Mesendoderm (in vitro differentiated cells): ENCODE measurements around the gene ZNF74.

Source experiments
- DNase-seq: peaks from one replicate; pipeline ENCODE4 v3.0.0; 2013
- H2AK5ac ChIP-seq: 2 replicates; pipeline ENCODE4 v1.6.1; 2013; ENCODE audit warnings: low read length, inconsistent platforms
- H2BK120ac ChIP-seq: 2 replicates; pipeline ENCODE4 v1.6.1; 2013; ENCODE audit warnings: low read depth, mild to moderate bottlenecking, low read length, moderate library complexity, mixed read lengths
- H2BK15ac ChIP-seq: replicated peaks from 2 replicates; pipeline ENCODE4 v1.6.1; 2013; ENCODE audit warnings: low read depth, mild to moderate bottlenecking, moderate library complexity
- H2BK5ac ChIP-seq: 2 replicates; pipeline ENCODE4 v1.6.1; 2013; ENCODE audit warnings: low read length, inconsistent platforms
- H3K18ac ChIP-seq: 2 replicates; pipeline ENCODE4 v1.6.1; 2013; ENCODE audit warnings: mild to moderate bottlenecking, low read length, mixed read lengths
- H3K23ac ChIP-seq: one replicate; pipeline ENCODE4 v1.6.1; 2013; ENCODE audit warnings: low read length
- H3K27ac ChIP-seq: 2 replicates; pipeline ENCODE4 v1.5.1; 2013; ENCODE audit warnings: low read depth, mild to moderate bottlenecking, inconsistent platforms, low read length, moderate library complexity
- H3K27me3 ChIP-seq: 2 replicates; pipeline ENCODE4 v1.6.1; 2013; ENCODE audit warnings: low read length, control low read depth, mild to moderate bottlenecking, inconsistent platforms; ENCODE audit not compliant: insufficient read depth, poor library complexity
- H3K36me3 ChIP-seq: 2 replicates; pipeline ENCODE4 v1.6.1; 2013; ENCODE audit warnings: low read length, inconsistent platforms; ENCODE audit not compliant: control insufficient read depth, insufficient read depth
- H3K4ac ChIP-seq: one replicate; pipeline ENCODE4 v1.6.1; 2013; ENCODE audit warnings: low read depth, mild to moderate bottlenecking, low read length, moderate library complexity
- H3K4me1 ChIP-seq: 2 replicates; pipeline ENCODE4 v1.6.1; 2013; ENCODE audit warnings: low read depth, low read length, inconsistent platforms; ENCODE audit not compliant: control insufficient read depth
- H3K4me2 ChIP-seq: 2 replicates; pipeline ENCODE4 v1.6.1; 2013; ENCODE audit warnings: low read length
- H3K4me3 ChIP-seq: 2 replicates; pipeline ENCODE4 v1.5.1; 2013; ENCODE audit warnings: mild to moderate bottlenecking, low read length
- H3K56ac ChIP-seq: one replicate; pipeline ENCODE4 v1.6.1; 2013; ENCODE audit warnings: low read length
- H3K79me1 ChIP-seq: 2 replicates; pipeline ENCODE4 v1.6.1; 2013; ENCODE audit warnings: low read length, inconsistent platforms
- H3K79me2 ChIP-seq: 2 replicates; pipeline ENCODE4 v1.6.1; 2013; ENCODE audit warnings: mild to moderate bottlenecking, low read length; ENCODE audit not compliant: control insufficient read depth, insufficient read depth
- H3K9ac ChIP-seq: 2 replicates; pipeline ENCODE4 v1.6.1; 2013; ENCODE audit warnings: low read length, inconsistent platforms
- H4K5ac ChIP-seq: one replicate; pipeline ENCODE4 v1.6.1; 2013; ENCODE audit warnings: low read length
- H4K8ac ChIP-seq: one replicate; pipeline ENCODE4 v1.6.1; 2013; ENCODE audit warnings: low read depth, mild to moderate bottlenecking, control low read depth, low read length, moderate library complexity
- whole genome bisulfite sequencing: extraction: QIAGEN DNeasy Blood & Tissue Kit; methylation state at CpG from one replicate; pipeline ENCODE4 v1.1.7; 2013; ENCODE audit warnings: low lambda C conversion rate, missing lambda C conversion rate; ENCODE audit not compliant: insufficient coverage; ENCODE audit errors: extremely low coverage; 5-methylcytosine and 5-hydroxymethylcytosine counted together

The ZNF74 gene

GRCh38 chr22:20433686-20434241, 39.8 kb downstream of the ZNF74 start:
- H3K79me1 ChIP-seq, result peaks cover 18% of the 10 kb centered on the region

GRCh38 chr22:20434264-20434751, 40.4 kb downstream of the ZNF74 start:
- WGBS, result no CpG with 5 or more reads among the region's 12 CpGs
- H3K27me3 ChIP-seq, result peaks cover 3% of the 10 kb centered on the region
- H3K27ac ChIP-seq, result no peak overlapping the region

More at GRCh38 chr22:20433686-20434241, 39.8 kb downstream of the ZNF74 start:
- no CpG with 5 or more reads among the region's 4 CpGs for WGBS
- no peak overlapping the region for H3K56ac ChIP-seq
- H3K23ac ChIP-seq, result no peak overlapping the region
- no peak overlapping the region for H3K4me3 ChIP-seq
- H2BK120ac ChIP-seq, result no peak overlapping the region
- no peak overlapping the region for H3K4me2 ChIP-seq
- no peaks in the 10 kb centered on the region for H3K36me3 ChIP-seq
- H3K27me3 ChIP-seq, result peaks cover 3% of the 10 kb centered on the region
- H4K8ac ChIP-seq, result no peak overlapping the region
- H3K4me1 ChIP-seq, result peaks cover 15% of the 10 kb centered on the region
- no peak overlapping the region for H4K5ac ChIP-seq
- H3K27ac ChIP-seq, result no peak overlapping the region
- no peak overlapping the region for H2BK5ac ChIP-seq
- no peak overlapping the region for H2AK5ac ChIP-seq
- no peak overlapping the region for H3K18ac ChIP-seq
- H3K9ac ChIP-seq, result no peak overlapping the region
- DNase-seq, result no peak
- no peak overlapping the region for H2BK15ac ChIP-seq
- no peak overlapping the region for H3K4ac ChIP-seq
- H3K79me2 ChIP-seq, result peaks cover 4% of the 10 kb centered on the region

GRCh38 chr22:20434773-20435172, 40.8 kb downstream of the ZNF74 start:
- DNase-seq, result no peak
- H3K23ac ChIP-seq, result no peak overlapping the region
- no peak overlapping the region for H2AK5ac ChIP-seq
- H2BK5ac ChIP-seq, result no peak overlapping the region
- H3K36me3 ChIP-seq, result no peaks in the 10 kb centered on the region
- WGBS, result no CpG with 5 or more reads among the region's 3 CpGs
- peaks cover 3% of the 10 kb centered on the region for H3K27me3 ChIP-seq
- H4K8ac ChIP-seq, result no peak overlapping the region
- H4K5ac ChIP-seq, result no peak overlapping the region
- no peak overlapping the region for H3K4me2 ChIP-seq
- peaks cover 4% of the 10 kb centered on the region for H3K79me2 ChIP-seq
- H3K9ac ChIP-seq, result no peak overlapping the region
- peaks cover 18% of the 10 kb centered on the region for H3K79me1 ChIP-seq
- no peak overlapping the region for H3K4ac ChIP-seq
- no peak overlapping the region for H3K18ac ChIP-seq
- no peak overlapping the region for H3K4me3 ChIP-seq
- no peak overlapping the region for H3K27ac ChIP-seq
- no peak overlapping the region for H2BK15ac ChIP-seq
- peaks cover 12% of the 10 kb centered on the region for H3K4me1 ChIP-seq
- H3K56ac ChIP-seq, result no peak overlapping the region
- H2BK120ac ChIP-seq, result no peak overlapping the region

More at GRCh38 chr22:20434264-20434751, 40.4 kb downstream of the ZNF74 start:
- Histone ChIP-seq H3K23ac (no peak overlapping the region), H3K9ac (no peak overlapping the region), H3K79me1 (peaks cover 18% of the 10 kb centered on the region), H3K4me1 (peaks cover 15% of the 10 kb centered on the region), H3K56ac (no peak overlapping the region), H4K8ac (no peak overlapping the region), H2BK120ac (no peak overlapping the region), H2BK15ac (no peak overlapping the region), H3K4ac (no peak overlapping the region), H3K4me2 (no peak overlapping the region), H3K4me3 (no peak overlapping the region), H3K18ac (no peak overlapping the region), H2BK5ac (no peak overlapping the region), H3K36me3 (no peaks in the 10 kb centered on the region), H3K79me2 (peaks cover 4% of the 10 kb centered on the region), H2AK5ac (no peak overlapping the region), H4K5ac (no peak overlapping the region)
- no peak for DNase-seq

DNA sequence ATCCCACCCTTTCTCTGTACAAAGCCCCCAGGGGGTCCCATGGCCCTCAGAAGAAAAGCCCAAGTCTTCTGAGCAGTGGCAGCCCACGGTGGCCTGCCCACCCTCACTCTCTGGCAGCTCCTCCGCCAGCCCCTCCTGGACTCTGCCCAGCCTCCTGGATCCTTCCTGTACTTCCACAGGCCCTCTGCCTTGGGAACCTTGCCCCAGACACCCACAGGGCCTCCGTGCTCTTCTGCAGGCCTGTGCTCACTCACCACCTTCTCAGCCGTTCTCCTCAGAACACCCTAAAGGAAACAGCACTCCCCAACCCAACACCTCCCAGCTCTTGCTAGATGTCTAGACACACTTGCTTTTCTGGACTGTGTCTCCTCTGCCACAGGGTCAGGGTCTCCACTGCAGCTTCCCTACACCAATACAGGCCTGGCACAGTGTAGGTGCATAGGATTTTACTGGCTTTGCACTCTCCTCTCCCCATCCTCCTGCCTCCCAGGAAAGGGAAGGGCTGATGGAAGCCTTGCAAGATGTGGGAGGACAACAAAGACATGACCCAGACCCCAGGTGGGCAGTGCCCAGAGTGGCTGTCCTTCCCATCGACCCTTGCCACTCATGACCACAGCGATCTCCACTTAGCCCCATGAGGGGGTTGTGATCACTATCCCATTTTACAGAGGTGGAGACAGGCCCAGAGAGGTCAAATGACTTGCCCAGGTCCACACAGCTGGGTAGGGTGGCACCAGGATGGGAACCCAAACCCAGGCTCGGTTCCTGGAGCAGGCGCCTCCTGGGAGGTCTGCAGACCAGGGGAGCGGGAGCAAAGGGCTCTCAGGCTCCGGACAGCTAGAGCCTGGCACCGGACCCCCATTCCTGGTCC, 41.7 kb downstream of the ZNF74 start:
- no peaks in the 10 kb centered on the region for H3K36me3 ChIP-seq
- H3K27me3 ChIP-seq, result peaks cover 3% of the 10 kb centered on the region
- H2BK5ac ChIP-seq, result no peak overlapping the region
- WGBS, result no CpG with 5 or more reads among the region's 11 CpGs
- H4K8ac ChIP-seq, result no peak overlapping the region
- no peak overlapping the region for H2BK120ac ChIP-seq
- no peak overlapping the region for H3K18ac ChIP-seq
- H3K4ac ChIP-seq, result no peak overlapping the region
- peak overlapping the region; percentile 73 for H3K56ac ChIP-seq
- H3K79me1 ChIP-seq, result peaks cover 18% of the 10 kb centered on the region
- peak overlapping the region; percentile 89 for H3K9ac ChIP-seq
- no peak for DNase-seq
- H2AK5ac ChIP-seq, result no peak overlapping the region
- H2BK15ac ChIP-seq, result no peak overlapping the region
- peaks cover 4% of the 10 kb centered on the region for H3K79me2 ChIP-seq
- no peak overlapping the region for H4K5ac ChIP-seq
- H3K27ac ChIP-seq, result no peak overlapping the region
- H3K4me1 ChIP-seq, result peaks cover 6% of the 10 kb centered on the region
- peak overlapping the region; percentile 17 for H3K4me3 ChIP-seq
- H3K23ac ChIP-seq, result no peak overlapping the region
- peak overlapping the region; percentile 53 for H3K4me2 ChIP-seq

DNA sequence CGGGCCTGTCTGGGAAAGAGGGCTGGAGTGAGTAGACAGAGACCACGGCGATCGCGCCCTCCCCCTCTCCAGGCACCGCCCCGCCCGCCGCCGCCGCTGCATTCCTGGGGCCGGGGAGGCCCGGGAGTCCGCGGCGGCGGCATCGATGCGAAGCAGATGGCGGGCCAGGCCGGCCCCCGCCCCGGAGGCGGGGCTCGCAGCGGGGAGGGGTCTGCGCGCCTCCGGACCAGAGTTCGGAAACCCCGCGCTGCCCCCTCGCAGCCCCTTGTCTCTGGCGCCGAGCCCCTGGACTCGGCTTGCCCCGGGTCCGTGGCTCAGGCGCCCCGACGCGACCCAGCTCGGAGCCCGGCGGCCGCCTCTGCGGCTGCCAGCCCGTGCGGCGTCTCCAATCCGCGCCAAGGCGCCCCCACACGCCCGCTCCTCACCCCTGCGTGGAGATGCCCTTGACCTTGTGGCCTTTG, 42.4 kb downstream of the ZNF74 start:
- peak overlapping the region; percentile 97 for H3K4me2 ChIP-seq
- peak; percentile 54 for DNase-seq
- peak overlapping the region; percentile 90 for H3K56ac ChIP-seq
- H3K79me2 ChIP-seq, result peaks cover 4% of the 10 kb centered on the region
- H4K8ac ChIP-seq, result no peak overlapping the region
- no peak overlapping the region for H3K4ac ChIP-seq
- H2BK15ac ChIP-seq, result no peak overlapping the region
- WGBS, result no CpG with 5 or more reads among the region's 56 CpGs
- no peak overlapping the region for H2BK120ac ChIP-seq
- no peak overlapping the region for H3K18ac ChIP-seq
- no peaks in the 10 kb centered on the region for H3K36me3 ChIP-seq
- H3K4me3 ChIP-seq, result peak overlapping the region; percentile 94
- no peak overlapping the region for H3K23ac ChIP-seq
- H3K27ac ChIP-seq, result no peak overlapping the region
- peaks cover 3% of the 10 kb centered on the region for H3K4me1 ChIP-seq
- no peak overlapping the region for H2BK5ac ChIP-seq
- H4K5ac ChIP-seq, result no peak overlapping the region
- peak overlapping the region; percentile 89 for H3K9ac ChIP-seq
- H2AK5ac ChIP-seq, result no peak overlapping the region
- no peaks in the 10 kb centered on the region for H3K27me3 ChIP-seq
- H3K79me1 ChIP-seq, result peaks cover 16% of the 10 kb centered on the region
